SK-N-DZ (cell line): Measurements from ENCODE around the gene EFCAB6.
A peak's percentile ranks its signal among the peaks of the same experiment; 100 is the strongest.

Experiments used
- DNase-seq: peaks from one replicate; pipeline ENCODE4 v3.0.0-alpha.2; 2015; ENCODE audit warnings: low spot score

EFCAB6 gene

DNA sequence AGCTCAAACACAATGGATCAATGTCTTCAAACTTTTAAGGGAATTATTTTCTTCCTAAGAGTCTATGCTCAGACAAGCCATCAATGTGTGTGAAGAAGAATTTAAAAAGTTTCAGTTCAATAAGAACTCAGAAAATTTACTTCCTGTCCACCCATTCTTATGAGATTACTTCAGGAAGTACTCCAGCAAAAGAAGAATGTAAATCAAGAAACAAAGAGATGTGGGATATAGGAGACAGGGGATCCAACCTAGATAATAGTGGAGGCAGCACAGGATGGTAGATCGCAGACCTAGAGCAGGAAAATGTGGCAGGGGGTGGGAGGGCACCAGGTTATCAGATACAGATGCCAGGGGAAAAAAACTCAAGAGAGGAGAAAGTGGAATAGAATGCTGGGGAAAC, 229.7 kb downstream of the EFCAB6 start:
- DNase-seq = no peak

DNA sequence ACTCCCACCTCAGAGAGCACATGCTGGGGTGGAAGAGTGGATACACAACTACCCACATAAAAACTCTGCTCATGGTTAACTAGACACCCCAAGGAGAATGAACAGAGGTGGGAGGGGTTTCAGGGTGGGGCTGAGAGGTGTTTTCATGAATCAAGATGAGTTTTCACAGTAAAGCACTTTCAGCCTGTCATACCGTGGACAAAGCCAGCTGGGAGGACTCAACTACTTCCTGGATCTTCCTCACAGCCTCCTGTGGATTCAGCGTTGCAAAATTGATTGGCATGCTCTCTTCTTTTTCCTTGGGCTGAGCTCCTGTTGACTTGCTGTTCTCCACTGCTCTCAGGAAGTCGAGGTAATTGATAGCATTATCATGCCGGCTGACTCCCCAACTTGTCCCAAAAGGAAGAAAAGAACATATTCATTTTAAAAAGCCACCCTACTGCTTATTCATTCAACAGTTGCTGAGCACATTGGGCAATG, 231.8 kb downstream of the EFCAB6 start:
- no peak for DNase-seq

DNA sequence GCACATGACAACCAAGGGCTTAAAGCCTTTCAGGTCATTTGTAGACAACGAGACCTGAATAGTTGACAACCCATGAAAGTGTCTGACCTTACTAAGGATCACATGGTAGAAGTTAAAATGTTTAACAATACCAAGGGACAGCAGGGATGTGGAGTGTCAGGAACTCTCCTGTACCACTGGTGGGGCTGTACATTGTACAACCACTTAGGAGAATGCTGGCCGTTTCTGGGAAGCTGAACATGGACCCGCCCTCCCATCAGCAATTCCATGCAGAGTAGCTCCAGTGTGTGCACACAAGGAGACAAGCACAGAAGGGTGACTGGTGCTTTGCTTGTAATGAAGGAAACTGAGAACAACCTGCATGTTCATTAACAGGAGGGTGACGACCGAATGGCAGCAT, 237.4 kb downstream of the EFCAB6 start:
- DNase-seq = no peak

DNA sequence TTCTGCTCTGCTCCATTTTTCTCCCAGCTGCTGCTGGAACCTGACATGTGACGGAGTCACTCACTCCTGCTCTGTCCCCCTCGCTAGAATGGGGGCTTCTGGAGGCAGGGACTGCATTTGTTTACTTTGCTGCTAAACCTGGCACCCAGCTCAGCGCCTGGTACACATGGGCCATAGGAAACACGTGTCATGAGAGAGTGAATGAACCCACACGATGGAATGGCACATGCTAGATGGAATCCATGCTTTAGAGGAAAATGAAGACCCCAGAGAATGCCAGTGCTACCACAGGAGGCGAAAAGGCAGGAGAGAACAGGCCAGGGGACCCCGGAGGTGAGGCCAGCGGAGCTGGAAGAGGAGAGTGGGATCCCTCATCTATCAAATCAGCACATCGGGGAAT, 239.4 kb downstream of the EFCAB6 start:
- no peak for DNase-seq

DNA sequence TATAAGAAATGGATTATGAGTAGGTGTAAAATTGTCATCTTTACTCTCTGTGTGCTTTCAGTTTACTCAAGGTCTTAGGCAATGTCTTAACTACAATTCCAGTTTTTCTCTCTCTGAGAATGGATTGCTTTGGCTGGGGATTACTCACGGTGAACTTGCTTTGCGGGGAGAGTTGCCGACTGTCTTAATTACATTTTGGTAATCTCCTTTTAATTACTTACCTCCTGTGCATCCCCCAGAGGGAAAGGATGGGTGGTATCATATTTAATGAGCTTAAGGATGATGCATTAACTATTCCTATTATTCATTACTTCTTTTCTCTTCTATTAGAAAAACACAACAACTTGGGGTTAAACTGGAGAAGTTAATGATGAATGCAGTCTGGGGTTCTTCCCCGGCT, 240.9 kb downstream of the EFCAB6 start:
- DNase-seq = no peak

DNA sequence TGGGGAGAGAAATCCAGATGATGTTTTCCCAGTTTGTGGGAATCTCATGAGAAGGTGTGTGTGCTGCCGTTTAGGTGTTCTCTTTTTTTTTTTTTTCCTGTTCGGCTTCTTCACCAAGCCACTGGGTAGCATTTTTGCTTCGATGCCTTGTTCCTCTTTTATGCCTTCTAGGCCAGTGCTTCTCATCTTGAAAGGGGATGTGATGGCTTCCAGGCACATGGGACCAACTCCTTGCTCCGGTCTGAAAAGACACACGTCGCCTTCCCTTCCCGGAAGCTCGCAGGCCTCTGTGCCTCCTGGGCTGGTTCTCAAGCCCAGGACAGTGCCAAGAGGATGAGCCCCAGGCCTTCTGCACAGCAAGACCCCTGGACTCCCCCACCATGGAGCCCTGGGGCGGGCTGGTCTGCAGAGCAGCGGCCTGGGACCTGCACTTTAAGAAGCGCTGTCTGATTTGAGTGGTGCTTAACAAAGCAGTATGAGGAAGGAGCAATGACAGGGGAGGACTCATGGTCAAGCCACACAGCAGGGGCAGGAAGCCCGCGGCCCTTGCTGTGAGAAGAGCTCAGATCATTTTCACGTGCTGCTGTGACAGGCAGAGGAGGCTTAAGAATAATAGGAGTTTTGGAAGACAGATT, 241.5 kb downstream of the EFCAB6 start:
- DNase-seq = no peak

DNA sequence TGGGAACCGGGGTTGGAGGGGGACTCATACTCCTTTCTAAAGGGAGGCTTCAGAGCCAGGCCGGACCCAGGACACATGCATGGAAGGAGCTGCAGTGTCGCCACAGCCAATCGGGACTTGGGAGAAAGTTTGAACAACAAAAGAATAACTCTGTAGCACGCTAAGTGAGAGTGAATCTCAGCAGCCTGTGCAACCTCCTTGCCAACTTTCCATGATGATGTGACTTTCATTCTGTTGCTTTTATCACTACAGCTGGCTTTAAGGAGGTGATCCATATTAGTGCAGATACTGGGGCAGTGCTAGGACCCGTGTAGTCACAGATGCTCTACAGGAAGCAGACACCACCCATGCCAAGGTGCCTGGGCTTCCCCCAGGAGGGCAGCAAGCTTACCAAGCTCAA, 243.0 kb downstream of the EFCAB6 start:
- no peak for DNase-seq

DNA sequence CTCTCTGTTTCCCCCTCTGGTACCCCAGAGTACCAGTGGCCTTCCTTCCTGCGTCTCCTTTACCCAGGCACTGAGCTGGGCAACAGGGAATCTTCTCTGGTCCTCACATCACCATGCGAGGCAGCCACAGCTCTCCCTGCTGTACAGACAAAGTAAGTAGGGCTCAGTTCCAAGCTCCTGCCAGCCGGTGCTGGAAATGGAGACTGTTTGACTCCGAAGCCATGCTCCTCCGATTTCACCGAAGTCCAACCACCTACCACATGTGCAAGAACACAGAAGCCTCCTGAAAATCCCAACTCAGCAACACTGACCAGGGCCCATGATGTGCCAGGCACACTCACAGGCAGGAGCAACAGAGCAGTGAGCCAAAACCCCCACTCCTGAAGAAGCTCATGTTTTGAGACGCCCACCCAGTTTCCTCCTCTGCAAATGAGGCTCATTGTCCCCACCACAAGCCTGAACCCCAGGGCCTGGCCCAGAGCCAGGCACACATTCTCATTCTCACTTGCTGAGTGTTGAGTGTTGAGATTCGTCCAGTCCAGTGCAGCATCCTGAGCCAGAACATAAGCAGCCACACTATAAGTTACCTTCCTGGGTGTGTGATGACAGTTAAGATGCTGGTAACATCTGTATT, 244.3 kb downstream of the EFCAB6 start:
- DNase-seq = no peak

DNA sequence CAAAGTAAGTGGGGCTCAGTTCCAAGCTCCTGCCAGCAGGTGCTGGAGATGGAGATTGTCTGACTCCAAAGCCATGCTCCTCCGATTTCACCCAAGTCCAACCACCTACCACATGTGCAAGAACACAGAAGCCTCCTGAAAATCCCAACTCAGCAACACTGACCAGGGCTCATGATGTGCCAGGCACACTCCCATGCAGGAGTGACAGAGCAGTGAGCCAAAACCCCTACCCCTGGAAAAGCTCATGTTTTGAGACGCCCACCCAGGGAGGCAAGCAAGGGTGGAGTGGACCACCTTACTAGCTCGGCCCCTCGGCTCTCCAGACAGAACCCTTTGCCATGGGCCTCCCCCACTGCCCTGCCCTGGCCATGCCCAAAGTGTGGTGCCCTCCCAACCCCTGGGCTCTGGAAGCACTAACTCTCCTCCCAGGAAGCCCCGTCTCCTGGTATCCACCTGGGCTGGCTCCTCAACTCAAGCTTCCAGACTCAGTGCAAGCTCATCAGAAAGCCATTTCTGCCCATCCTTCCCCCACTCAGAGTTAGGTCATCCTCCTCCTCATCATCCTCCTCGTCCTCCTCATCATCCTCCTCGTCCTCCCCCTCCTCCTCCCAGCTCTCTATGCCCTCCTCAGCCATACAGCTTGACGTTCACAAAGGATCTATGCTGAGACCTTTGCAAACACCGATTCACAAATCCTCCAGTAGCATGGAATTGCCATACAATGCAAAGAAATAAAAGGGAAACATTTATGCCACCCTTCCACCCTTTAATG, 245.4 kb downstream of the EFCAB6 start:
- DNase-seq = no peak

DNA sequence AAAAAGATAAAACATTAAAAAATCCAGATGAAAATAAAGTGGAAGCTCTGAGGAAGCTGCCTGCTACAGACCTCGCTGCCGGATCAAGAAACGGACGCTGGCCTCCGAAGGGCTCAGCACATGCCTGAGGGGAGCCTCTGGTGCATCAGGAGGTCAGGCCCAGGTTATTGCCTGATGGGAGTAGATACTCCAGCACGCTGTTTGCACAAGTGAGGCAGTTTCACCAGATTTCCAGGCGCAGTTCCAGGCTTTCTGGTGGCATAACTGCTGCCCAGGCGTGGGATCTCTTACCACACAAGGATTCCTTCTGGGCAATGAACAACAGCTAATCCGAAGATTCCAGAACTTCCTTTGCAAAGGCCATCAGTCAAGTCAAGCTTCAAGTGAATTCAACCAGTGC, 246.1 kb downstream of the EFCAB6 start:
- DNase-seq = no peak

DNA sequence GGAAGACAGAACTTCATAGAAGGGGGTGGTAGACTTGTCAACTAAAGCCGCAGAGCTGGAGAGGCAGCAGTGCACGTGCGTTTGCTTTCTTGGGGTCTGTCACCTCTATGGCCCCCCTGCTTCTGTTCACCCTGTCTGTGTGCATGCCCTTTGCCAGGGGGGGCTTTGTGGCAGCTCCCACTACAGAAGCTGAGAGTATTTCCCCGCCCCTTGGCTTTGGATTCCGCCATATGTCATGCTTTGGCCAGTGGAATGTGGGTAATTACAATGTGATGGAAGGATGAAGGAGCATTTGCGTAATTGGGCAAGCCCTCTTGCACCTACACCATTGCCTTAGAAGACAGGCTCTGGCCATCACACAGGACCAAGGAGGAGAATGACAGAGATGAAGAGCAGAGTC, 247.2 kb downstream of the EFCAB6 start:
- no peak for DNase-seq

DNA sequence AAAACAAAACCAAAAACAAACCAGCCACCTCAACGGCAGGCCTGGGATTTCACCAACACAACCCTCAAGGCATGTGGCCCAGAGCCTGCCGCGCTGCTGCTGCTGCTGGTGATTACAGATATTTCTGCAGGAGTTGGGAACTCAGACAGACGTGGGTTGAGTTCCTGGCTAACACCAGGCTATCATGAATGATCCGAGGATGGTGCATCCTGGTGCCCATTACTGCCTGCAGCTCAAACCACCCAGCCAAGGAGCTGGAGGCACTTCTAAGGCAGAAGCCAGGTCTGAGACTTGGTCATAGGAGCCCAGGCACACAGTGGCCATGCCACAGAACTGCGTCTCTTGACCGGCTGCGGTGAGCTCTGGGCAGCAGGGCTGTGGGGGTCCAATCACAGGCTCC, 248.5 kb downstream of the EFCAB6 start:
- DNase-seq = no peak

DNA sequence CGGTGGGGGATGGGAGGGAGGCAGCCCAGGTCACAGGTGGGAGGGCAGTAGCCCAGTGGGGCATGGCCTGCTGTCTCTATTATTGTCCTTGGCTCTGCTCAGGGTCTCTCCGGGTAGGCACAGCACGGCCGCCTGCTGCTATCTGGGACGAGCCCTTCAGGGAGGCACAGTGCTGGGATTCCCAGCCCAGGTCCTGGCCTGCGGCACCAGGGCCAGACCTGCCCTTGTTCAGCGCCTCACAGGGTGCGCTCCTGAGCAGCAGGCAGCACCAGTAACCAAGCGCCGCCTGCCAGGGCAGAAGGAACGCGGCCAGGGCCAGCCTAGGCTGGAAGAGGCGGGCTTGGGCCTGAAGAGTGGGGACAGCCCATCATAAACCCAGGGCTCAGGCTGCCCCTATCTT, 249.3 kb downstream of the EFCAB6 start:
- DNase-seq = no peak

DNA sequence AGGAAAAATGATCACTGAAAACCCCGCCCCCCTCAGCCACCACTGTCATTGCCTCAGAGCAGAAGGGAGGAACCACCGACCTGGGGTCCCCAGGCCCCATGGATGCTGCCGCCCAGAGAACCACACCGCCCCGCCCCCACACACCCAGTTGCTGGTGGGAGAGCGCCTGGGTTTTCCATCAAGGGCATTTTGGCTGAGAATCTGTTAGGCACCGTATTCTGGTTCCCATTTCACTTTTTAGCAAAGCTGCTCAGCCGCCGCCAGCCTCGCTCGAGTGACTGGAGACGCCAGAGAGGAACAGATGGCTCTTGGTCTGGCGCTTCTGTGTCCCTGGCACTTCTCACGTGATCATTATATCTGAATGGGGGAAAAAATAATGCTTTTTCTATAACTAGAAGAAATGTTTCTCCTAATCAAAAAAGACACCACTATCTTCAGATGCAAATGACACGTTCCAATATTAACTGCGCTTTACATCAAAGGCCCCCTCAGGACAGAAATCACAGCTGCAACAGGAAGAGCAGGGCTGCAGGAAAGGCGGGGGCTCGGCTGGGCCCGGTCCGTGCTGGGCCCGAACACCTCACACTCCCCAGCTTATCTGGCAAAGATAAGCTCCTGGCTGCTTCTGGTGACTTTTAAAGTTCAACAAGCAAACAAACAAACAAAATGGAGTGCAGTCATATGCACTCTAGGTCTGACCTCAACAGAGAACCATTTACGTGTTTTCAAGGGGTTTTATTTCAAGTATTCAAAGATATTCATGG, 250.5 kb downstream of the EFCAB6 start:
- DNase-seq = peak; percentile 18

DNA sequence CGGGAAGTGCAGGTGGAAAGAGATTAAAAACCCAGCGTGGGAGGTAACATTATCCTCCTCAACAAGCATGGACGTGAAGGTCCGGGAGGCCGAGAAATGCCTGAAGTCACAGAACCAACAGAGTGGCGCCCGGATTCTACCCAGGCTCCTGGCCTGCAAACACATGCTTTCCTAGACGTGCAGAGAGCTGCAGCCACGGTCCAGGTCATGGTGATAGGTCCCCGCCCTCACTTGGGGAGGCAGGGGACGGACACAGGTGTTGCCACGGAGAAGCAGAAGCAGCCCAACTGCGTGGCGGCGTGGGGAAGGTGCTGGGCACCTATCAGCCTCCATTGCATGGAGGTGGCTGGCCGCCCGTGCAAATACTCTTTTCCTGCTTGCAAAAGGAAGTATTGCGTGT, 251.5 kb downstream of the EFCAB6 start:
- DNase-seq = no peak

DNA sequence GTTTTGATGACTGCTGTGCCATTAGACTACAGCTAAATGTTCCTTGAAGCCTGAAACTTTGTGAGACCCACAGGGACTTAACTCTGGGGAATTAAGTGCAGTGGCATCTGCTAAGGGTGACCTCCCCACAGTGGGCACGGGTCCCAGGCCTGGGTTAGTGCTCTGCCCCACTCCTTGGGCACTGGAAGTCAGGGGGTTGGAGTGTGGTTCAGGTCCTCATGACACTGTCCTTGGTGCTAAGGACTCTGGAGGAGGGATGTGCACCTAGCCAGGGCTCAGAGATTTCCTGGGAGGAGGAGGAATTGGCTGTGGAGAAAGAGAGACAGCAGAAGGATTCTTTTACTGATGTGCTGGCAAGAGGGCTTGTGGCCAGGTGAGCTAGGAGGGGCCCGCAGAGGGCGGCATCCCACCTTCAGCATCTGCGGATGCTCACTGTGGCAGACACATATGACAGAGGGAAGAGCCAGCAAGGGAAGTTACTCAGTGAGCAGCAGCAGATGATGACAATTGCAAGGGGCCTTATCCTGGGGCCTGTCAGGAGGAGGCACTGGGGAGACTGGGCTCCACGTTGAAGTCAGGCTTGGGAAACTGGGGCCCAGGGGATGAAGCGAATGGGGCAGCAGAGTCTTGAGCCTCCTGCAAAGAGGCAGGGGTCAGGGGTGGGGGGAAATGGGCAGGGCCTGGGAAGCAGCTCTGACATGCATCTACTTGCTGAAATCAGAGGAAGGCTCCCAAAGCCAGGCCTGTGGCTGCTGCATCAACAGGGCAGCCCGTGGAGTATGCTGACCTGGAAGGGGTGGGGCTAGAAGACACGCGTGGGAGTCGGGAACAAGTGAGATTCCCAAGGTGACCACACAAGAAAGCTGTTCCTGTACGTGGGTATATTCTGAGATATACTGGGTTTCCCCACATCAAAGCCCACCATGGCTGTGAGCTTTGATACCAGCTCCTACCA, 256.3 kb downstream of the EFCAB6 start:
- DNase-seq = no peak

DNA sequence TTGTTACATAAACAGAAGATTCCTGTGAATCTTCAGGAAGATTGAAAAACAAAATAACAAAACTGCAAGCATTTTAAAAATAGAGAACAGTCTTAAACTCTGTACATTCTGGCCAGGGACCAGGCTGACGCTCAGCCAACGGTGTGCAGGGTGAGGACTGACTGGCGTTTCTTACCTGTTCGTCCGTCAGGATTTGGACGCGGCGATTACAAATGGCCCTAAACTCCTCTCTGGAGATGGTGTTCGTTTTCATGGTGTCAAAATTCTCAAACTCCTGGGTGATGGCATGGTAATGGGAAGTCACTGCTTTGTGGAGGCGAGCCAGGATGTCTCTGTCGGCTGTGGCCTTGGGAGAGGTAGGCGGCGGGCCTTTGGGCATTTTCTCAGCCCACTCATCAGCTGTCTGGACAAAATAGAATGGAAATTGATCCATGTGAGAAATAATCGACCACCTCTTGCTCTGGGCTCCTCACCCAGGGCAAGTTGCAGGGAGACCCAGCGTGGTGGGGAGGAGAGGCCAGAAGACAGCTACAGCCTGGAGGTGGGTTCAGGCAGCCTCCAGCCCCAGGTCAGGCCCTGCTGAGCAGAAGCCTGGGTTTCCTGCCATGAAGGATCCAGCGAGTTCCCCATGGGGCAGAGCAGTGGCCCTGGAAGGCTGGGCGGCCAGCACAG, 257.3 kb downstream of the EFCAB6 start:
- no peak for DNase-seq

DNA sequence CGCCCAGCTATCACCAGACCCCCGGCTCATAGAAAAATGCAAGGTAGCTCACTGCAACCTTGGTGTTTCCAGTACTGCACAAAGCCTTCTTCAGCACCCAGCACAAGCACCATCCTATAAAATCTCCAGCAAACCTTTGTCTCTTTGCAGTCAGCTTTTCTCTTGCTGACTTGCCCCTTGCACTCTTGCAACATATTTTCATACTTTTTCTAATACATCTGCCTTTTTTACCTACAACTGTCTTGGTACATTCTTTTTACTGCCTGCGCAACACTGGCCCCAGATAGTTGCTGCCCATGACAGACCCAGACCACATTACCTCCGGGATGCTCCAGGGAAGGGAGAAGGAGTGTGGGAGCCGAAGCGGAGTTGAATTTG, 257.9 kb downstream of the EFCAB6 start:
- no peak for DNase-seq

DNA sequence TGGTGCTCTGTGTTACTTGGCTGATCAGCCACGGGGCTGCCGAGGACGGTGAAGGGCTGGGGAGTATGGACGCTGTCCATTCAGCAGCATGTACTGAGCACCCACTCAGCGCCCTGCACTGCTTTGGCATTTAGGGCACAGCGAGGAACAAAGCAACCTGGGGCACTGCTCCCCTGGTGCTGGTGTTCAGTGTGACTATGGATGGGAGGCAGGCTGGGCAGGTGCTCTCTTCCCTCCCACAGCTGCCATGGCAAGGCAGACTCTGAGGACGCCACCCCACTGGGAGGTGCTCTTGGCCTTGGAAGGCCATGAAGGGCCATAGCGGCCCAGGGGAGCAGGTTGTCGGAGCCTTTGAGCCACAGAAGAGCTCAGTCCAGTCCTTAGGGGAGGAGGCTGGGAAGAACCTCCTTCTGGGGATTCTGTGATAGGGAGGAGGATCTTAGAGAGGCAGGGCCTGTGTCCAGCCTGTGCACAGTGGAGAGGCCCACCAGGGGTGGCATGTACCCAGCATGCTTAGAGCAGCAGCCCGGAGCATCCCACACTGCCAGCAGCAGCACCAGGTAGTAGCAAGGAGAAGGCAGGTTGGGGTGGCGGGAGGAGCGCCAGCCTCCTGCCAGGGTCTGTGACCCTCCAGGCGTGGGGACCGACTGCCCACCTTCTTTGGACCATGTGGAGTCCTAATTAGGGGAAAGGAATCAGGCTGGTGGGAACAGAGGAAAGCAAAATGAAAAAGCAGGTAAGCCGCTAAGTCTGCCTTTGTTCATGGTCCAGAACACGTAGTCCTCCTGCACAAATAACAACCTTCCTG, 258.4 kb downstream of the EFCAB6 start:
- no peak for DNase-seq

DNA sequence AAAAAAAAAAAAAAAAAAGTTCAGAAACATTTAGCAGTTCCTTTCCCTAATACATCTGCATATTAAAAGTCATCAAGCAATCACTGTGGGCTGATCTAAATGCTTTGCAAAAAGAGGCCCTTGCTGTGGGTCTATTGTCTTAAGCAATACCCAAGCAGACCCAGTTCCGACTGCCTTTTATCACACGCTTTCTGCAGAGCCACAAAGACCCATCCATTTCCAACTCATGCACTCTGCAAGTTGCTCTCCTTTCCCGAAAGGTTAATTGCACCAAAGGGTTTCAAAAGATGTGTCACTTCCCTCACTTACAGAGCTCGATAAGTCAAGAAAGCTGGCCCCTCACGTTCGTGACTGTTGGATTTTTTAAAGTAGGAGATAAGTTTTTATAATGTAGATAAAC, 261.4 kb downstream of the EFCAB6 start:
- no peak for DNase-seq
